ENCODE results near the gene WIPF2. TPM values are rescaled to one million over a fixed set of nuclear protein-coding genes. Genes with fewer than 3 reads are reported as not detected.
"Not testable (repeated sequence)": the region's sequence is repeated elsewhere in the genome, so short reads cannot be mapped to it uniquely, and the experiment has no call there.

Gene WIPF2
- total RNA-seq, 2 experiments from 2014 or later = 18.9 to 20.4 TPM

- POLR2A ChIA-PET = interaction anchor here (0.6 kb wide), 1 partner anchor 12 kb away, joined by 3 read pairs; no protein-coding TSS in a partner anchor
- CTCF ChIA-PET = not testable (repeated sequence)
Measured at GRCh38 chr17:40229146-40229545, 10.0 kb downstream of the WIPF2 start.

GRCh38 chr17:40230670-40231069 lies 11.6 kb downstream of the WIPF2 start:
- CTCF ChIA-PET = no interaction called here

GRCh38 chr17:40231928-40232327 lies 12.8 kb downstream of the WIPF2 start:
- POLR2A ChIA-PET = interaction anchor here (0.6 kb wide), 1 partner anchor 13 kb away, joined by 5 read pairs; no protein-coding TSS in a partner anchor
- CTCF ChIA-PET = interaction anchor here (0.7 kb wide), 1 partner anchor 157 kb away, joined by 3 read pairs; no protein-coding TSS in a partner anchor

More at GRCh38 chr17:40230670-40231069, 11.6 kb downstream of the WIPF2 start:
- POLR2A ChIA-PET = no interaction called here

GRCh38 chr17:40241252-40241834 lies 22.2 kb downstream of the WIPF2 start:
- POLR2A ChIA-PET = interaction anchor here (0.7 kb wide), 1 partner anchor 12 kb away, joined by 3 read pairs; no protein-coding TSS in a partner anchor
- CTCF ChIA-PET = no interaction called here

- ChIA-PET POLR2A (no interaction called here), CTCF (interaction anchor here (1.1 kb wide), 1 partner anchor 167 kb away, joined by 3 read pairs; no protein-coding TSS in a partner anchor)
Measured at GRCh38 chr17:40242774-40243173, 23.7 kb downstream of the WIPF2 start.

GRCh38 chr17:40243761-40244160 lies 24.7 kb downstream of the WIPF2 start:
- ChIA-PET POLR2A (no interaction called here), CTCF (no interaction called here)

- CTCF ChIA-PET = no interaction called here
- POLR2A ChIA-PET = no interaction called here
Measured at GRCh38 chr17:40244255-40244654, 25.2 kb downstream of the WIPF2 start.

GRCh38 chr17:40247926-40248495 lies 28.9 kb downstream of the WIPF2 start:
- POLR2A ChIA-PET = no interaction called here
- CTCF ChIA-PET = interaction anchor here (0.6 kb wide), 1 partner anchor 34 kb away, joined by 4 read pairs; no protein-coding TSS in a partner anchor

- POLR2A ChIA-PET = no interaction called here
- CTCF ChIA-PET = interaction anchor here (0.6 kb wide), 1 partner anchor 33 kb away, joined by 4 read pairs; no protein-coding TSS in a partner anchor
Measured at GRCh38 chr17:40248507-40248906, 29.4 kb downstream of the WIPF2 start.

- CTCF ChIA-PET = interaction anchor here (0.7 kb wide), 1 partner anchor 34 kb away, joined by 3 read pairs; no protein-coding TSS in a partner anchor
Measured at GRCh38 chr17:40251576-40251975, 32.5 kb downstream of the WIPF2 start.

GRCh38 chr17:40253565-40253964 lies 34.5 kb downstream of the WIPF2 start:
- ChIA-PET POLR2A (no interaction called here), CTCF (interaction anchor here (0.6 kb wide), 1 partner anchor 45 kb away, joined by 3 read pairs; no protein-coding TSS in a partner anchor)

More at GRCh38 chr17:40251576-40251975, 32.5 kb downstream of the WIPF2 start:
- POLR2A ChIA-PET = interaction anchor here (0.7 kb wide), 1 partner anchor 13 kb away, joined by 5 read pairs; no protein-coding TSS in a partner anchor

GRCh38 chr17:40259505-40259904 lies 40.4 kb downstream of the WIPF2 start:
- ChIA-PET CTCF (interaction anchor here (0.6 to 1.5 kb wide), 5 partner anchors 12 to 147 kb away, joined by 3 to 6 read pairs (median 3); no protein-coding TSS in a partner anchor), POLR2A (no interaction called here)

- ChIA-PET CTCF (interaction anchor here (0.9 to 1.1 kb wide), 2 partner anchors 148 to 274 kb away, joined by 3 read pairs; no protein-coding TSS in a partner anchor), POLR2A (no interaction called here)
Measured at GRCh38 chr17:40260528-40260927, 41.4 kb downstream of the WIPF2 start.

GRCh38 chr17:40264458-40265185 lies 45.5 kb downstream of the WIPF2 start:
- ChIA-PET CTCF (interaction anchor here (0.7 kb wide), 1 partner anchor 63 kb away, joined by 4 read pairs; no protein-coding TSS in a partner anchor), POLR2A (interaction anchor here (0.6 kb wide), 1 partner anchor 13 kb away, joined by 5 read pairs; no protein-coding TSS in a partner anchor)

GRCh38 chr17:40265337-40265736 lies 46.2 kb downstream of the WIPF2 start:
- ChIA-PET CTCF (no interaction called here), POLR2A (no interaction called here)

GRCh38 chr17:40266882-40267281 lies 47.8 kb downstream of the WIPF2 start:
- ChIA-PET CTCF (no interaction called here), POLR2A (interaction anchor here (0.6 kb wide), 1 partner anchor 33 kb away, joined by 4 read pairs; no protein-coding TSS in a partner anchor)

GRCh38 chr17:40268141-40268712 lies 49.1 kb downstream of the WIPF2 start:
- POLR2A ChIA-PET = no interaction called here
- CTCF ChIA-PET = interaction anchor here (0.9 kb wide), 1 partner anchor 112 kb away, joined by 3 read pairs; no protein-coding TSS in a partner anchor

GRCh38 chr17:40278414-40278813 lies 59.3 kb downstream of the WIPF2 start:
- ChIA-PET CTCF (no interaction called here), POLR2A (no interaction called here)

GRCh38 chr17:40279402-40279801 lies 60.3 kb downstream of the WIPF2 start:
- ChIA-PET CTCF (no interaction called here), POLR2A (no interaction called here)
